Activated CD8-positive, alpha-beta memory T cell treated with anti-CD3 and anti-CD28 coated beads, Interleukin-2, amount 50 U/mL, for 1 hour (primary cell): Measurements from ENCODE around the gene ARPP21.
"Not testable (repeated sequence)": the region's sequence is repeated elsewhere in the genome, so short reads cannot be mapped to it uniquely, and the experiment has no call there.

ENCODE experiments used
- DNase-seq: peaks from one replicate; pipeline ENCODE4 v3.0.0-alpha.2; 2020; ENCODE audit errors: extremely low read depth

Gene ARPP21

GRCh38 chr3:35639254-35640186 is at the start of gene ARPP21:
ARPP21 (plus strand) TSS chr3:35639525; CDS start chr3:35681752, 42,227 bp downstream.
- DNase-seq = no peak

GRCh38 chr3:35592589-35593295 is 46.6 kb upstream of the ARPP21 start:
- no peak for DNase-seq

GRCh38 chr3:35594739-35595138 is 44.6 kb upstream of the ARPP21 start:
- no peak for DNase-seq

- DNase-seq = no peak
These were observed 42.9 kb upstream of the ARPP21 start for GRCh38 chr3:35596335-35596995.

GRCh38 chr3:35597490-35597889 is 41.8 kb upstream of the ARPP21 start:
- DNase-seq = no peak

GRCh38 chr3:35598804-35599203 is 40.5 kb upstream of the ARPP21 start:
- no peak for DNase-seq

GRCh38 chr3:35601959-35602358 is 37.4 kb upstream of the ARPP21 start:
- no peak for DNase-seq

GRCh38 chr3:35602395-35602936 is 36.9 kb upstream of the ARPP21 start:
- no peak for DNase-seq

- DNase-seq = no peak
These were observed 23.0 kb upstream of the ARPP21 start for GRCh38 chr3:35616346-35616745.

GRCh38 chr3:35617370-35617769 is 22.0 kb upstream of the ARPP21 start:
- DNase-seq = no peak

GRCh38 chr3:35620238-35620637 is 19.1 kb upstream of the ARPP21 start:
- not testable (repeated sequence) for DNase-seq

GRCh38 chr3:35624698-35625097 is 14.6 kb upstream of the ARPP21 start:
- DNase-seq = no peak

- DNase-seq = no peak
These were observed 5.8 kb upstream of the ARPP21 start for GRCh38 chr3:35633332-35634124.

- DNase-seq = no peak
These were observed 3.9 kb upstream of the ARPP21 start for GRCh38 chr3:35635407-35635806.

GRCh38 chr3:35635926-35636683 is 3.2 kb upstream of the ARPP21 start:
- DNase-seq = no peak

GRCh38 chr3:35638251-35638979 is 910 bp upstream of the ARPP21 start:
- no peak for DNase-seq

GRCh38 chr3:35638980-35639253 is 408 bp upstream of the ARPP21 start:
- no peak for DNase-seq

GRCh38 chr3:35640190-35641165 is 1.2 kb downstream of the ARPP21 start:
- no peak for DNase-seq

GRCh38 chr3:35641331-35641730 is 2.0 kb downstream of the ARPP21 start:
- no peak for DNase-seq
